Measurements from ENCODE around the gene TBC1D22A. TPM values are rescaled to one million over a fixed set of nuclear protein-coding genes. Genes with fewer than 3 reads are reported as not detected.
A peak's percentile ranks its signal among the peaks of the same experiment; 100 is the strongest.

The TBC1D22A gene
- total and polyA plus RNA-seq, 8 donors, result 12.0 to 17.6 (median 15.3) TPM

GRCh38 chr22:47203554-47203991 is 441.1 kb downstream of the TBC1D22A start:
- ATAC-seq (no peak), DNase-seq (peak in 1 of 6 donors; percentile 68), FAIRE-seq (no peak)
- 76 to 86% methylated on average over 10 of the region's 10 CpGs for WGBS, 2 donors
- Histone ChIP-seq H3K27ac (no peak overlapping the region), H3K4me3 (no peak overlapping the region), H3K27me3 (no peaks in the 10 kb centered on the region), H3K4me1 (peaks cover 0 to 8% (median 3%) of the 10 kb centered on the region in 3 donors), H3K36me3 (no peaks in the 10 kb centered on the region), H3K9me3 (no peaks in the 10 kb centered on the region)
- TF ChIP-seq CTCF (IDR thresholded peaks at IDR 0.05), result no peak
- intact Hi-C loops (cut with DNase I), result no loop called here

- no peak overlapping the region for H3K4me3 ChIP-seq
- ATAC-seq (no peak), DNase-seq (peak in 1 of 6 donors; percentile 33), FAIRE-seq (no peak)
- 80 to 87% methylated on average over 28 of the region's 28 CpGs for WGBS, 2 donors
- H3K4me1 ChIP-seq, result peaks cover 0 to 8% (median 3%) of the 10 kb centered on the region in 3 donors
- intact Hi-C loops (cut with DNase I), result no loop called here
- TF ChIP-seq CTCF (IDR thresholded peaks at IDR 0.05), result no peak
- no peaks in the 10 kb centered on the region for H3K36me3 ChIP-seq
- no peaks in the 10 kb centered on the region for H3K9me3 ChIP-seq
- H3K27me3 ChIP-seq, result no peaks in the 10 kb centered on the region
- H3K27ac ChIP-seq, result no peak overlapping the region
These were observed 441.8 kb downstream of the TBC1D22A start for GRCh38 chr22:47204002-47204979.

- TF ChIP-seq CTCF (IDR thresholded peaks at IDR 0.05), result no peak
- intact Hi-C loops (cut with DNase I), result no loop called here
- FAIRE-seq (no peak), DNase-seq (no peak), ATAC-seq (no peak)
- 87 to 89% methylated on average over 13 of the region's 13 CpGs for WGBS, 2 donors
- H3K27ac ChIP-seq, result no peak overlapping the region
- H3K27me3 ChIP-seq, result no peaks in the 10 kb centered on the region
- no peak overlapping the region for H3K4me3 ChIP-seq
- no peaks in the 10 kb centered on the region for H3K36me3 ChIP-seq
- H3K9me3 ChIP-seq, result no peaks in the 10 kb centered on the region
- H3K4me1 ChIP-seq, result peaks cover 0 to 8% (median 3%) of the 10 kb centered on the region in 3 donors
These were observed 442.6 kb downstream of the TBC1D22A start for GRCh38 chr22:47205081-47205491.

GRCh38 chr22:47205554-47205953 is 443.1 kb downstream of the TBC1D22A start:
- ATAC-seq, result no peak
- 88 to 91% methylated on average over 10 of the region's 10 CpGs for WGBS, 2 donors
- intact Hi-C loops (cut with DNase I), result no loop called here
- H3K9me3 ChIP-seq, result no peaks in the 10 kb centered on the region
- peak in 1 of 6 donors; percentile 42 for DNase-seq
- no peak overlapping the region for H3K27ac ChIP-seq
- H3K4me1 ChIP-seq, result peaks cover 0 to 6% (median 3%) of the 10 kb centered on the region in 3 donors
- H3K27me3 ChIP-seq, result no peaks in the 10 kb centered on the region
- no peaks in the 10 kb centered on the region for H3K36me3 ChIP-seq
- H3K4me3 ChIP-seq, result no peak overlapping the region
- FAIRE-seq, result no peak
- TF ChIP-seq CTCF (IDR thresholded peaks at IDR 0.05), result no peak

- Histone ChIP-seq H3K4me1 (peaks cover 0 to 3% (median 3%) of the 10 kb centered on the region in 3 donors), H3K4me3 (no peak overlapping the region), H3K27ac (no peak overlapping the region), H3K36me3 (no peaks in the 10 kb centered on the region), H3K9me3 (no peaks in the 10 kb centered on the region), H3K27me3 (no peaks in the 10 kb centered on the region)
- 95 to 98% methylated on average over 3 of the region's 3 CpGs for WGBS, 2 donors
- TF ChIP-seq CTCF (IDR thresholded peaks at IDR 0.05), result no peak
- FAIRE-seq, result no peak
- DNase-seq, result no peak
- no peak for ATAC-seq
- intact Hi-C loops (cut with DNase I), result no loop called here
These were observed 443.7 kb downstream of the TBC1D22A start for GRCh38 chr22:47206164-47206563.
